KMS-11 (cell line): Measurements from ENCODE around the gene ADCY1.
A peak's percentile ranks its signal among the peaks of the same experiment; 100 is the strongest.
"Not testable (repeated sequence)": the region's sequence is repeated elsewhere in the genome, so short reads cannot be mapped to it uniquely, and the experiment has no call there.

Experiments
- H2AFZ ChIP-seq: fragments of 200-600 bp; sonication (generic); 2 replicates; pipeline ENCODE4 v1.6.1; 2016; ENCODE audit warnings: antibody characterized with exemption, mixed run types, low read depth
- H3K27ac ChIP-seq: fragments of 200-600 bp; sonication (generic); 2 replicates; pipeline ENCODE4 v1.6.1; 2016; ENCODE audit warnings: mild to moderate bottlenecking, mixed run types
- H3K27me3 ChIP-seq: fragments of 200-600 bp; sonication (generic); 2 replicates; pipeline ENCODE4 v1.6.1; 2017; ENCODE audit warnings: mild to moderate bottlenecking, low read depth, mixed run types, moderate library complexity; ENCODE audit not compliant: insufficient read depth
- H3K36me3 ChIP-seq: fragments of 200-600 bp; sonication (generic); 2 replicates; pipeline ENCODE4 v1.6.1; 2017; ENCODE audit warnings: mild to moderate bottlenecking, mixed run types; ENCODE audit not compliant: insufficient read depth
- H3K4me1 ChIP-seq: fragments of 200-600 bp; sonication (generic); 2 replicates; pipeline ENCODE4 v1.6.1; 2016; ENCODE audit warnings: mild to moderate bottlenecking, low read depth, mixed run types; ENCODE audit not compliant: poor library complexity, severe bottlenecking
- H3K4me2 ChIP-seq: fragments of 200-600 bp; sonication (generic); 2 replicates; pipeline ENCODE4 v1.7.0; 2016; ENCODE audit warnings: mild to moderate bottlenecking, mixed run types
- H3K4me3 ChIP-seq: fragments of 200-600 bp; sonication (generic); IDR thresholded peaks from 2 replicates; pipeline ENCODE4 v1.6.1; 2017; ENCODE audit warnings: low read depth, low read length, mixed read lengths; ENCODE audit not compliant: insufficient read depth
- H3K79me2 ChIP-seq: fragments of 200-600 bp; sonication (generic); 2 replicates; pipeline ENCODE4 v1.6.1; 2016; ENCODE audit warnings: low read depth, mixed run types; ENCODE audit not compliant: insufficient read depth
- H3K9ac ChIP-seq: fragments of 200-600 bp; sonication (generic); 2 replicates; pipeline ENCODE4 v1.6.1; 2016; ENCODE audit warnings: mild to moderate bottlenecking, mixed run types
- H4K20me1 ChIP-seq: fragments of 200-600 bp; sonication (generic); 2 replicates; pipeline ENCODE4 v1.6.1; 2016; ENCODE audit warnings: mild to moderate bottlenecking, mixed run types; ENCODE audit not compliant: insufficient read depth

The ADCY1 gene

GRCh38 chr7:45748976-45749375, 174.8 kb downstream of the ADCY1 start:
- not testable (repeated sequence) for H3K4me2 ChIP-seq, H3K36me3 ChIP-seq, H4K20me1 ChIP-seq, H3K79me2 ChIP-seq, H2AFZ ChIP-seq, H3K4me1 ChIP-seq, H3K9ac ChIP-seq, H3K27me3 ChIP-seq, H3K4me3 ChIP-seq, H3K27ac ChIP-seq

DNA sequence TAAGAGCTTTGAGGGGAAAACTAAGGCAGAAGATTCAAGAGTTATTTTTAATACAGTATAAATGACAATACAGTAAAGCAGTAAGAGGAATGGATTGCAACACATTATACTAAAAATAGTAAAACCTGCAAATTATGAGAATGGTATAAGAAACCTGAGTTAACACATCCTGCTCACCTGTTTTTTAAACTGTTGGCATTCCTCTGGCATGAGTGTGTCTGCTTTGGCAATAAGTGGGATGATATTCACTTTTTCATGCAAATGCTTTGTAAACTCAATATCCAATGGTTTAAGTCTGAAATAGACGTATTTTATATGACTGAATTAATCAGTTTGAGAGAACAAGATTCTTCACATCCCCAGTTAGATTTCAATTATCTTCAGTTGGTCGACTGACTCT, 177.2 kb downstream of the ADCY1 start:
- H3K4me2 ChIP-seq, H3K27me3 ChIP-seq, H3K36me3 ChIP-seq, H3K4me1 ChIP-seq, H4K20me1 ChIP-seq, H2AFZ ChIP-seq, H3K27ac ChIP-seq, H3K9ac ChIP-seq, H3K79me2 ChIP-seq, H3K4me3 ChIP-seq: not testable (repeated sequence)

DNA sequence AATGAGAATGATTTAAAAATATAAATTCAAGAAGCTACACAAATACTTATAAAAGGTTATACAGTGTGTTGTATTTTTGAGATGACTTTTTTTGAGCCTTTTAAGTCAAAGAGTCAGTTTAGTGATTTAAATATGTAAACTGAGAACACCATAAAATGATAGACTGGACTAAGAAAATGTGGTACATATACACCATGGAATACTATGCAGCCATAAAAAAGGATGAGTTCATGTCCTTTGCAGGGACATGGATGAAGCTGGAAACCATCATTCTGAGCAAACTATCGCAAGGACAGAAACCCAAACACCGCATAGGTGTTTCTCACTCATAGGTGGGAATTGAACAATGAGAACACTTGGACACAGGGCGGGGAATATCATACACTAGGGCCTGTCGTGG, 182.2 kb downstream of the ADCY1 start:
- H3K9ac ChIP-seq, H3K4me2 ChIP-seq, H4K20me1 ChIP-seq, H3K27me3 ChIP-seq, H3K79me2 ChIP-seq, H2AFZ ChIP-seq, H3K36me3 ChIP-seq, H3K4me1 ChIP-seq, H3K4me3 ChIP-seq, H3K27ac ChIP-seq: not testable (repeated sequence)

DNA sequence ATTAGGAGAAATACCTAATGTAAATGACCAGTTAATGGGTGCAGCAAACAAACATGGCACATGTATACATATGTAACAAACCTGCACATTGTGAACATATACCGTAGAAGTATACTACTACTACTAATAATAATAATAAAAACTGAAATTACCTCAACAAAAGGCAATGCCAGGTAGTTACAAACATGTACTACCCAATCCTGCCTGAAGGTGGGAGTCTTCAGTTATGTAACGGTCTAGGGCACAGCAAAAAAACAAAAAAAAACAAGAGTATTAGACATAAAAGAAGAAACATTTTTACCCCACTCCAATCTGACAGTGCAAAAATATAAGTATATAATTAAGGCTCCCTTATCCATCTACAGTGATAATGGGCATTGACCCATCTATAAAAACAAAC, 182.6 kb downstream of the ADCY1 start:
- H3K4me1 ChIP-seq, H3K27ac ChIP-seq, H3K9ac ChIP-seq, H3K27me3 ChIP-seq, H3K4me2 ChIP-seq, H3K79me2 ChIP-seq, H3K4me3 ChIP-seq, H2AFZ ChIP-seq, H4K20me1 ChIP-seq, H3K36me3 ChIP-seq: not testable (repeated sequence)

DNA sequence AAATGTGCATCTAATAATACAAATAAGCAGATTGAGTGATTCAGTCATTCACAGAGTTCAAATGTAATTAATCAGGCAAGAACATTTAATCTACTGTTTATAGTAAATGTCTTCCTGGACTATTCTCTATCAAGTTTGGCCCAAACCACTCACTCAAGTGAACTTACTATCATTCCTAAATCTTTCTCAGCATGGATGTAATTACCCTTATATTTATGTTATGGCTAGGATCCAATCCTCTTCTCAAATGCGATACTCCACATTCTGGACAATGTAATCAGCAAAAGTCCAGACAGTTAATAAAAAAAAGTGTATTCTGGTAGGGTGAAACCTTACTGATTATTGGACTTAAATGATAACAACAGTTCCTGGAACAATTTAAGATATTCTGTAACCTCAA, 185.3 kb downstream of the ADCY1 start:
- not testable (repeated sequence) for H3K9ac ChIP-seq, H4K20me1 ChIP-seq, H3K36me3 ChIP-seq, H3K4me3 ChIP-seq, H3K27ac ChIP-seq, H2AFZ ChIP-seq, H3K4me2 ChIP-seq, H3K79me2 ChIP-seq, H3K27me3 ChIP-seq, H3K4me1 ChIP-seq

DNA sequence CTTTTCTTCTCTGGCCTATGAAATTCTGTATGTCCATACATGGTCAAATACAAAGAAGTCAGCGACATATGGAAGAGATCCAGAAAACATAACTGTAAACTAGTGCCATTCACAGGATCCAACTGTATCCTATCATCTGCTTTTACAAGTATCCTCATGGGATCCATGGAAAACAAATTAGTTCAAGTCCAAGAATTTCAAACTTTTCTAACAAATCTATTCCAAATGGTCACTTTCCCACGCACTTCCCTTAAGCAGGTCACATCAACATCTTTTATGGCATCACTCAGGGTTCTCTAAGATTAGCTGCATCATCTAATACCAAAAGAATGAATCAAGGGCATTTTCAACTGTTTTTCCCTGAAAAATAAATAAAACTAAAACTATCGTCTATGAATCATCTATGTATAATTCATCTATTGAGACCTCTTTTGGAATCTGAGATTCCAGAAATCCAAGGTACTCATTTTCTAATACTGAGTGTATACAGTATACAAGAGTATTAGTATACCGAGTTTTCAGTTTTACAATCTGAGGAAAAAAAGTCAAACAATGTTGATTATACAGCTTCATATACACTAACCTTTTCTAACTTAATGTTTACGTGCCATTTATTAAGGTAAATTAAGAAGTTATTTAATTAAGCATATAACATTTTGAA, 187.5 kb downstream of the ADCY1 start:
- H3K79me2 ChIP-seq, H3K4me3 ChIP-seq, H3K9ac ChIP-seq, H2AFZ ChIP-seq, H3K4me1 ChIP-seq, H3K4me2 ChIP-seq, H3K27me3 ChIP-seq, H3K36me3 ChIP-seq, H3K27ac ChIP-seq, H4K20me1 ChIP-seq: not testable (repeated sequence)

GRCh38 chr7:45762225-45762994, 188.2 kb downstream of the ADCY1 start:
- peaks cover 16% of the 10 kb centered on the region for H3K79me2 ChIP-seq
- not testable (repeated sequence) for H3K36me3 ChIP-seq, H3K9ac ChIP-seq, H3K4me2 ChIP-seq, H3K4me3 ChIP-seq, H2AFZ ChIP-seq, H4K20me1 ChIP-seq, H3K27me3 ChIP-seq, H3K27ac ChIP-seq, H3K4me1 ChIP-seq

DNA sequence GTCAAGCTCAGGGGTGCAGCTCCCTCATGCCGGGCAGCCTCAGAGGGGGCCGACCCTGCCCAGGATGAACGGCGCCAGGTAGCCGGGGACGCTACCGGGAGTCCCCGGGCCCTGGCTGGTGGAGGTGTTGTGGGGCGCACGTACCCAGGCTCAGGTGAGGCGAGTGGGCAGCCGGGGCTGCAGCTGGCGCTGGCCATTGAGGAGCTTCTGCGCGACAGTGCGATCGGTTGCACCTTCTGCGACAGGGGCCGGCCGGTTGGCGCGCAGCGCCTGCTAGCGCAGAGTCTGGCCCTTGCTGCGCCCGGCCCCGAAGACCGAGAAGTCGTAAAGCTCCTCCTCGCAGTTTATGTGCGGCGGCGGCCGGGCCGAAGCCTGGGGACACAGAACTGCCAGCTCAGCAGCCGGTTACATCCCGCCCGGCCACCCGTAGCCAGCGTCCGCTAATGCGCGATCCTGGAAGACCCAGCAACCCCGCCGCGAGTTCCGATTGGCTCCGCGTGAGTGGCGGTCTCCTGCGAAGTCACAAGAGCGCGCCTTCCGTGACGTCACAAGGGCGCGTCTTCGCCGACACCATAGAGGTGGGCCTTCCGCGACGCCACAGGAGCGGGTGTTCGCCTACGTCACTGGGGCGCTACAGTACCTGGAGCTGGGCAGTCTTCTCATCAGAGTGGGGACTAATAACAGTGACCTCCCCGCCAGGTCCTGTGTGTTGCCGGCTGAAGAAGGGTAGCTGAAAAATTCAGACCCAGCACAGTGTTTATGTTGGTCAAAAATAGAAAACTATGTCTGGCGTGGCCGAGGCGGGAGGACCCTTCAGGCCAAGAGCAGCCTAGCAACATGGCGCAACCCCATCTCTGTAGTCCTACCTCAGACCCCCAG, 194.6 kb downstream of the ADCY1 start:
- H3K4me1 ChIP-seq, H3K27me3 ChIP-seq, H3K4me3 ChIP-seq, H3K36me3 ChIP-seq, H4K20me1 ChIP-seq: not testable (repeated sequence)
- peak overlapping the region; percentile 93 for H3K9ac ChIP-seq
- H2AFZ ChIP-seq: peak overlapping the region; percentile 98
- H3K79me2 ChIP-seq: peaks cover 27% of the 10 kb centered on the region
- peak overlapping the region; percentile 59 for H3K4me2 ChIP-seq
- peak overlapping the region; percentile 91 for H3K27ac ChIP-seq

DNA sequence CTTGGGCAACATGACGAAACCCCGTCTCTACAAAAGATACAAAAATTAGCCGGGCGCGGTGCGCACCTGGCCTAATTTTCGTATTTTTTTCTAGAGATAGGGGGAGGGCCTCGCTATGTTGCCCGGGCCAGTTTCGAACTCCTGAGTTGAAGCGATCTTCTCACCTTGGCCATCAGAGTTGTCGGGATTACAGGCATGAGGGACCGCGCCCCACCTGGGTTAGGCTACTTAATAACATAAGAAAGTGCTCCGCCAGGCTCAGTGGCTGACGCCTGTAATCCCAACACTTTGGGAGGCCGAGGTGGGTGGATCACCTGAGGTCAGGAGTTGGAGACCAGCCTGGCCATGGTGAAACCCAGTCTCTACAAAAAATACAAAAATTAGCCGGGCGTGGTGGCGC, 195.5 kb downstream of the ADCY1 start:
- H3K4me2 ChIP-seq: peak overlapping the region; percentile 59
- peak overlapping the region; percentile 98 for H2AFZ ChIP-seq
- H3K4me3 ChIP-seq, H3K36me3 ChIP-seq, H4K20me1 ChIP-seq, H3K27me3 ChIP-seq, H3K4me1 ChIP-seq: not testable (repeated sequence)
- H3K27ac ChIP-seq: peak overlapping the region; percentile 91; the same call in 1 of the 2 replicates
- H3K79me2 ChIP-seq: peaks cover 27% of the 10 kb centered on the region
- peak overlapping the region; percentile 93 for H3K9ac ChIP-seq
